Left lung (tissue), 10 donors: ENCODE results near the gene PHB1. TPM values are rescaled to one million over a fixed set of nuclear protein-coding genes. Genes with fewer than 3 reads are reported as not detected.

Source experiments
- ATAC-seq: fragments of 200-7000 bp; cut with Tn5 transposase; one replicate; pipeline ENCODE4 v1.9.1; 2020; ENCODE audit warnings: moderate library complexity
- DNase-seq, 4 donors: peaks; one replicate each; pipeline ENCODE4 v3.0.0-alpha.2; 2013 to 2020
- H3K27ac ChIP-seq, 2 donors: fragments of 200-600 bp; sonication (generic) in 1 of 2; one replicate each; pipeline versions ENCODE4 v1.5.0 to v1.8.0; 2020 to 2021
- H3K27me3 ChIP-seq, 2 donors: fragments of 200-600 bp; sonication (generic) in 1 of 2; one replicate each; pipeline versions ENCODE4 v1.5.0 to v1.8.0; 2020 to 2021
- H3K36me3 ChIP-seq, 2 donors: fragments of 200-600 bp; sonication (generic) in 1 of 2; one replicate each; pipeline versions ENCODE4 v1.5.0 to v1.8.0; 2020 to 2021
- H3K4me1 ChIP-seq, 2 donors: fragments of 200-600 bp; one replicate each; pipeline ENCODE4 v1.8.0; 2021
- H3K4me3 ChIP-seq, 2 donors: fragments of 200-600 bp; sonication (generic) in 1 of 2; one replicate each; pipeline versions ENCODE4 v1.5.0 to v1.8.0; 2020 to 2021; ENCODE audit warnings: mild to moderate bottlenecking in 1 of 2
- H3K9me3 ChIP-seq, 2 donors: fragments of 200-600 bp; sonication (generic) in 1 of 2; one replicate each; pipeline versions ENCODE4 v1.5.0 to v1.8.0; 2020 to 2021
- intact Hi-C, 2 donors: fragments of 100-400 bp; cut with DNase I; formaldehyde crosslinking; loops; one replicate each; pipeline versions ENCODE4 v1.11.2 to v1.14.2; 2022
- polyA plus RNA-seq, 6 donors: library from polyadenylated mRNA; unstranded; fragments of 120-200 nt; gene quantifications; one replicate each; pipeline ENCODE4 v1.2.1, GENCODE V29; 2013; ENCODE audit not compliant: insufficient read length in 6 of 6
- total RNA-seq, 2 donors: library from RNA; stranded (reverse); fragmentation: NEBNext Ultra II Directional; extraction: Animal tissue kit (Norgen Biotek cat#: 25700); gene quantifications; one replicate each; pipeline ENCODE4 v1.2.1, GENCODE V29; 2021
- TF ChIP-seq, protein P1 (sequence below), 2 donors: fragments of 200-600 bp; sonication (generic) in 1 of 2; IDR thresholded peaks; one replicate each; pipeline versions ENCODE4 v1.5.0 to v1.8.0; 2021; ENCODE audit warnings: antibody characterized with exemption in 2 of 2
- donor health status: DM: no; HTN: yes; CAD: no.
- donor health status: DM: no; HTN: no; CAD: no.

PHB1 gene
- total and polyA plus RNA-seq, 8 donors: 146 to 173 (median 162) TPM

GRCh38 chr17:49441578-49441977, 26.9 kb upstream of the PHB1 start:
- H3K27me3 ChIP-seq: peaks cover 0 to 90% of the 10 kb centered on the region in 2 donors
- TF ChIP-seq, protein P1, sequence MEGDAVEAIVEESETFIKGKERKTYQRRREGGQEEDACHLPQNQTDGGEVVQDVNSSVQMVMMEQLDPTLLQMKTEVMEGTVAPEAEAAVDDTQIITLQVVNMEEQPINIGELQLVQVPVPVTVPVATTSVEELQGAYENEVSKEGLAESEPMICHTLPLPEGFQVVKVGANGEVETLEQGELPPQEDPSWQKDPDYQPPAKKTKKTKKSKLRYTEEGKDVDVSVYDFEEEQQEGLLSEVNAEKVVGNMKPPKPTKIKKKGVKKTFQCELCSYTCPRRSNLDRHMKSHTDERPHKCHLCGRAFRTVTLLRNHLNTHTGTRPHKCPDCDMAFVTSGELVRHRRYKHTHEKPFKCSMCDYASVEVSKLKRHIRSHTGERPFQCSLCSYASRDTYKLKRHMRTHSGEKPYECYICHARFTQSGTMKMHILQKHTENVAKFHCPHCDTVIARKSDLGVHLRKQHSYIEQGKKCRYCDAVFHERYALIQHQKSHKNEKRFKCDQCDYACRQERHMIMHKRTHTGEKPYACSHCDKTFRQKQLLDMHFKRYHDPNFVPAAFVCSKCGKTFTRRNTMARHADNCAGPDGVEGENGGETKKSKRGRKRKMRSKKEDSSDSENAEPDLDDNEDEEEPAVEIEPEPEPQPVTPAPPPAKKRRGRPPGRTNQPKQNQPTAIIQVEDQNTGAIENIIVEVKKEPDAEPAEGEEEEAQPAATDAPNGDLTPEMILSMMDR (IDR thresholded peaks at IDR 0.05): no peak

DNA sequence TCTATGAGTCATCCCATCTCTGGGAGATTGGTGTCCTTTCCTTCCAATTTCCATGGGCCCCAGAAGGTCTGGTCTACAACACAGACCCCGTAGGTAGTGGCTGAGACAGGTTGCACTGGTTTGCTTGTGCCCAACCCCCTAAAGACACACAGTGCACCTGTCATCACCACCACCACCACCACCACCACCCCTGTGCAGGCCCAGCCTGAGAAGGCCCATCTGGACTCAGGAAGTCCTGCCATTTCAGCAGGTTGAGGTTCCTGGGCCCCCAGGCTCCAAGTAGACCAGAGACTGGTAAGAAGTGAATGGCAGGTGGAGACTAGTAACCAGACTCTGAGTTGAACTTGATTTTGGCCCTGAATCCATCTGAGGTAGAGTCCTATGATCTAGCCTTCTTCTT, 25.9 kb upstream of the PHB1 start:
- Histone ChIP-seq H3K4me3 (no peak overlapping the region), H3K9me3 (no peaks in the 10 kb centered on the region), H3K36me3 (no peaks in the 10 kb centered on the region), H3K4me1 (no peaks in the 10 kb centered on the region), H3K27ac (no peak overlapping the region), H3K27me3 (peaks cover 0 to 89% of the 10 kb centered on the region in 2 donors)
- intact Hi-C loops: no loop called here
- TF ChIP-seq, protein P1 (IDR thresholded peaks at IDR 0.05): no peak
- no peak for DNase-seq
- ATAC-seq: no peak

More at GRCh38 chr17:49441578-49441977, 26.9 kb upstream of the PHB1 start:
- Histone ChIP-seq H3K27ac (no peak overlapping the region), H3K4me3 (no peak overlapping the region), H3K9me3 (no peaks in the 10 kb centered on the region), H3K4me1 (no peaks in the 10 kb centered on the region), H3K36me3 (no peaks in the 10 kb centered on the region)
- no peak for ATAC-seq
- intact Hi-C loops: no loop called here
- DNase-seq: no peak

GRCh38 chr17:49439673-49440571, 25.2 kb upstream of the PHB1 start:
- TF ChIP-seq, protein P1 (IDR thresholded peaks at IDR 0.05): no peak
- no peaks in the 10 kb centered on the region for H3K36me3 ChIP-seq
- H3K4me1 ChIP-seq: no peaks in the 10 kb centered on the region
- H3K27me3 ChIP-seq: peaks cover 0 to 84% of the 10 kb centered on the region in 2 donors
- no peak for ATAC-seq
- no peak overlapping the region for H3K27ac ChIP-seq
- DNase-seq: no peak
- no peaks in the 10 kb centered on the region for H3K9me3 ChIP-seq
- intact Hi-C loops: loop anchor here in 1 of 2 donors (5.0 kb wide), 1 partner anchor 117 kb away; no protein-coding TSS in a partner anchor
- no peak overlapping the region for H3K4me3 ChIP-seq

GRCh38 chr17:49439305-49439672, 24.6 kb upstream of the PHB1 start:
- no peak overlapping the region for H3K4me3 ChIP-seq
- peaks cover 0 to 80% of the 10 kb centered on the region in 2 donors for H3K27me3 ChIP-seq
- no peak for DNase-seq
- no peak for ATAC-seq
- H3K27ac ChIP-seq: no peak overlapping the region
- TF ChIP-seq, protein P1 (IDR thresholded peaks at IDR 0.05): no peak
- H3K4me1 ChIP-seq: no peaks in the 10 kb centered on the region
- no peaks in the 10 kb centered on the region for H3K36me3 ChIP-seq
- intact Hi-C loops: loop anchor here in 1 of 2 donors (5.0 kb wide), 1 partner anchor 118 kb away; no protein-coding TSS in a partner anchor
- H3K9me3 ChIP-seq: no peaks in the 10 kb centered on the region
